CD4-positive, alpha-beta T cell treated with Interleukin-2 at 100 ng/mL for 4 hours (primary cell): ENCODE results near the gene PTPRN.
"Not testable (repeated sequence)": the region's sequence is repeated elsewhere in the genome, so short reads cannot be mapped to it uniquely, and the experiment has no call there.

Experiments used
- DNase-seq: peaks from one replicate; pipeline ENCODE4 v3.0.0-alpha.2; 2020; ENCODE audit warnings: low spot score

PTPRN gene

GRCh38 chr2:219309278-219309677 lies at the start of gene PTPRN:
Gene PTPRN, minus strand, starts transcription at chr2:219309401. Its CDS starts 69 bp downstream, at chr2:219309332.
- DNase-seq, result no peak

GRCh38 chr2:219358170-219359075 lies 49.2 kb upstream of the PTPRN start:
- DNase-seq, result no peak

GRCh38 chr2:219356834-219357233 lies 47.6 kb upstream of the PTPRN start:
- DNase-seq, result no peak

GRCh38 chr2:219354582-219354981 lies 45.4 kb upstream of the PTPRN start:
- no peak for DNase-seq

- no peak for DNase-seq
These were observed 43.9 kb upstream of the PTPRN start for GRCh38 chr2:219353129-219353528.

- DNase-seq, result peak; percentile 58
These were observed 43.3 kb upstream of the PTPRN start for GRCh38 chr2:219352448-219353023.

GRCh38 chr2:219350710-219351221 lies 41.6 kb upstream of the PTPRN start:
- DNase-seq, result no peak

GRCh38 chr2:219350215-219350614 lies 41.0 kb upstream of the PTPRN start:
- no peak for DNase-seq

GRCh38 chr2:219344751-219345430 lies 35.7 kb upstream of the PTPRN start:
- DNase-seq, result no peak

- no peak for DNase-seq
These were observed 26.2 kb upstream of the PTPRN start for GRCh38 chr2:219335373-219335786.

GRCh38 chr2:219334076-219334475 lies 24.9 kb upstream of the PTPRN start:
- DNase-seq, result no peak

- no peak for DNase-seq
These were observed 23.3 kb upstream of the PTPRN start, which contains the start of gene RESP18 for GRCh38 chr2:219332542-219332941. Gene RESP18, minus strand, starts transcription at chr2:219332744.

GRCh38 chr2:219331560-219332213 lies 22.5 kb upstream of the PTPRN start:
- DNase-seq, result no peak

- no peak for DNase-seq
These were observed 18.5 kb upstream of the PTPRN start for GRCh38 chr2:219327719-219328118.

GRCh38 chr2:219325657-219326315 lies 16.6 kb upstream of the PTPRN start:
- DNase-seq, result no peak

- DNase-seq, result no peak
These were observed 15.9 kb upstream of the PTPRN start for GRCh38 chr2:219325136-219325535.

GRCh38 chr2:219323434-219323833 lies 14.2 kb upstream of the PTPRN start:
- DNase-seq, result no peak

GRCh38 chr2:219314804-219315468 lies 5.7 kb upstream of the PTPRN start:
- no peak for DNase-seq

- not testable (repeated sequence) for DNase-seq
These were observed 3.6 kb upstream of the PTPRN start for GRCh38 chr2:219312683-219313263.
